ENCODE results near the gene HP1BP3.

HP1BP3 gene

DNA sequence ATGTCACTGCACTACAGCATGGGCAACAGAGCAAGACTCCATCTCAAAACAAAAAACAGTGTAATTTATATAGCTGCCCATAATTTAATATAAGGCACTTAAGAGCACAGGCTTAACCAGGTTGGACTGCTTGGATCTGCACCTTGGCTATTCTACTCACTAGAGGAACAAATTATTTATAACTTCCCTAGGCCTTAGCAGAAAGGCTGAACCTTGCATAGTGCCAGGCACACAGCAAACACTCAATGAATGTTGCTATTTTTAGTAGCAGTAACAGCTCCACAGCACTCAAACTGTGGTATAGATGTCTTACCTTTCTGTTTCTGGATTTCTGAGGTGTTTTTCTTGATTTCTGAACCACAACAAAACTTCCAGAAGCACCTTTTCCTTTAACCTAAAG, 19.8 kb downstream of the HP1BP3 start:
- no peak for DNase-seq

DNA sequence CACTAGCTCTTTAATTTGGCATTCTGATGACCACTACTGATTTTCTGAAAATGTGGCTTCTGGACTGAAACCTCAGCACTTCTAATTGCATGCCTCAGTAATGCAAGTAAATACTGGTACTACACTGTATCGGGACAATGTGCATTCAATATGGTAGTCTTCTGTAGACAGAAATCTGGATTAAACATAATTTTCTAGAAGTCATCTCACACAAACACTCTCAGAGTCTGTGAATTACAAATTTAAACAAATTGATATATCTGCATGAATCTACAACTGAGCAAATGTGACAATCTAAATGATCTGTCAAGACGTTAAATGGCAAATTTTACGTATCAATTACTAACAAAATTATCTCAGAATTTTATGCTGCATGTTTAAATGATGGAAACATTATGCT, 23.7 kb downstream of the HP1BP3 start:
- DNase-seq: no peak

DNA sequence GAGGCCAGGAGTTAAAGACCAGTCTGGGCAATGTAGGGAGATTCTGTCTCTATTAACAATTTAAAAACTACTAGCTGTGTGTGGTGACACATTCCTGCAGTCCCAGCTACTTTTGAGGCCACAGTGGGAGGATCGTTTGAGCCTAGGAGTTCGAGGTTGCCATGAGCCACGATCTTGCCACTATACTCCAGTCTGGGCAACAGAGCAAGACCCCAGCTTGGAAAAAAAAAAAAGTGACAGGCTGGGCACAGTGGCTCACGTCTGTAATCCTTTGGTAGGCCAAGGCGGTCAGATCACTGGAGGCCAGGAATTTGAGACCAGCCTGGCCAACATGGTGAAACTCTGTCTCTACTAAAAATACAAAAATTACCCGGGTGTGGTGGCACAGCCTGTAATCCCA, 26.8 kb downstream of the HP1BP3 start:
- no peak for DNase-seq

- DNase-seq: no peak
Measured at GRCh38 chr1:20753589-20753988, 33.5 kb downstream of the HP1BP3 start.

GRCh38 chr1:20751462-20751990, 35.6 kb downstream of the HP1BP3 start:
- DNase-seq: no peak

GRCh38 chr1:20742671-20743070, 44.4 kb downstream of the HP1BP3 start:
- no peak for DNase-seq

- DNase-seq: no peak
Measured at GRCh38 chr1:20740781-20741180, 46.3 kb downstream of the HP1BP3 start.

- no peak for DNase-seq
Measured at GRCh38 chr1:20739225-20739624, 47.9 kb downstream of the HP1BP3 start.

DNA sequence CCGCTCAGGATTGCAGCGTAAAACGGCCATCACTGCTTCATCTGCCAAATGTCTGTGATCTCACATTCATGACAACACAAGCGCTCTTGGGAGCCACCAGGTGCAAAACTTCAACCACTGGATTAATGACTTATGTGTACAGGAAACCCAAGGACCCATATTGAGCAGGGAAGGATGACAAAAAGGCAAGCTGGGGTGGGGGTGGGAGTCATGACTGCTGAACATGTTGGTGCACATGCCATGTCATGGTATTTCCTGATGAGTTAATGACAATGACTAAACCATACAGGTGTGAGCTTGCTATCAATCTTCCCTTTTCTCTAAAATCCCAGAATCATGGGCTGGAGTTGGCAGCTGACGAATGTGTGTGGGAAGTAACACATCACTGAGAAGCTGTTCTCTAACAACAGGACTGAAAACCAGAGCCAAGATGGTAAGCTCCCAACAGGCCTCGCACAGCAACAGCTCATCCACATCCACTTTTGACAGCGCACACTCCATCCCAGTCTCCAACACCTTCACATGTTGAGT, 51.5 kb downstream of the HP1BP3 start:
- DNase-seq: no peak

GRCh38 chr1:20733360-20733975, 53.6 kb downstream of the HP1BP3 start:
- no peak for DNase-seq

GRCh38 chr1:20732588-20733359, 54.3 kb downstream of the HP1BP3 start, which contains the start of gene SH2D5:
SH2D5 (minus strand) TSS chr1:20732703; CDS start chr1:20728044, 4,659 bp downstream.
- DNase-seq: peak; percentile 15

GRCh38 chr1:20732071-20732587, 55.0 kb downstream of the HP1BP3 start:
- DNase-seq: no peak

DNA sequence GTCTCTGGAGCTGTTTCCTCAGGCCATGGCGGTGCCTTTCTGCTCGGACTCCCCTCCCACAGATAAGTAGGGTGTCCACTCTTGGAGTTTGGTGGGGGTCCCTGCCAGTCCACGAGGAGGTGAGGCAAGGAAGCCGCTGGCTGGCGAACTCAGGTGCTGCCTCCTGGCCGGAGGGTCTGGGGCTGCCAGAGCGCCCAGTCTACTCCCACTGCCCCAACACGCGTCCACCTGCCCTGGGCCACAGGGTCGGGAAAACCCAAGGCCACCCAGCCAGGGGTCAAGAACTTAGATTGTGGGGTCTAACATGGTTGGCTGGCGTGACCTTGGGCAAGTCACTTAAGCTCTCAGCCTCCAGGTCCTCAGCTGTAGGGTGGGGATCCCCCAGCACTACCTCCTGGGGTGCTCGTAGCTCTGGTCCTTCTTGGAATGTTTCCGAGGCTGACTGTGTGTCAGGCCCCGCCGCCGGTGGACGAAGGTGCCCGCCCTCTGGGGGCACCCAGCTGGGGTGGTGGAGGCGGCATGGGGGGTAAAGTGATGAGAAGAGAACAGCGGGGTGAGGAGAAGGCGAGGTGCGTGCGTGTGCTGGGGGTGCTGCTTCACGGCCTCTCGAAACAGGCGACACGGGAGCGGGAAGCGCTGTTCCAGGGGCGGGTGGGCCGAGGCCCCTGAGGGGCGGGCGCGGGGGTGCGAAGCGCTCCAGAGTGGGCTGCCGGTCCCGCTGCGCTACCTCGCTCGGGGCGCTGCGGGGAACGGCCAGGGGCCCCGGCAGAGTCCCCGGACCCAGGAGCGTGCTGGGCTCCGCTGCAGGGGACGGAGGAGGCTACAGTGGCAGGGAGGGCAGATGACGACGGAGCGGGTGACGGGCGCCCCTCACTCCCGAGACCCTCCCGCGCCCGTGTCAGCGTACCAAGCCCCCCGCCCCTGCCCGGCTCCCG, 55.8 kb downstream of the HP1BP3 start:
- no peak for DNase-seq

DNA sequence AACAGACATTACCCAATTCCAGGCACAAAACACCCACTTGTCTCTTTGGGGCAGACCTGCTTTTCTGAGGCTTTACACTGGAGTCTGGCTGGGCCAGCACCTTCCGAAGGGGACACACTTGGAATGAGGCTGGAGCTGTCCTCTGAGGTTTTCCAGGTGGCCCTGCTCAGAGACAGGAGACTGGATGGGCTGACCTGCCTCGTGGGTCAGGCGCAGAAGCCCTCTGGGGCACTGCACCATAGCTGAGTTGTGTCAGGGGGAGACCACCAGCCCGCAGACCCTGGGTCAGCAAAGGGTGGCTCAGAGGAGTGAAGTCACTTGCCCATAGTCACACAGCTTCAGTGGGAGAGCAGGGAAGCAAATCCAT, 56.4 kb downstream of the HP1BP3 start:
- DNase-seq: no peak

DNA sequence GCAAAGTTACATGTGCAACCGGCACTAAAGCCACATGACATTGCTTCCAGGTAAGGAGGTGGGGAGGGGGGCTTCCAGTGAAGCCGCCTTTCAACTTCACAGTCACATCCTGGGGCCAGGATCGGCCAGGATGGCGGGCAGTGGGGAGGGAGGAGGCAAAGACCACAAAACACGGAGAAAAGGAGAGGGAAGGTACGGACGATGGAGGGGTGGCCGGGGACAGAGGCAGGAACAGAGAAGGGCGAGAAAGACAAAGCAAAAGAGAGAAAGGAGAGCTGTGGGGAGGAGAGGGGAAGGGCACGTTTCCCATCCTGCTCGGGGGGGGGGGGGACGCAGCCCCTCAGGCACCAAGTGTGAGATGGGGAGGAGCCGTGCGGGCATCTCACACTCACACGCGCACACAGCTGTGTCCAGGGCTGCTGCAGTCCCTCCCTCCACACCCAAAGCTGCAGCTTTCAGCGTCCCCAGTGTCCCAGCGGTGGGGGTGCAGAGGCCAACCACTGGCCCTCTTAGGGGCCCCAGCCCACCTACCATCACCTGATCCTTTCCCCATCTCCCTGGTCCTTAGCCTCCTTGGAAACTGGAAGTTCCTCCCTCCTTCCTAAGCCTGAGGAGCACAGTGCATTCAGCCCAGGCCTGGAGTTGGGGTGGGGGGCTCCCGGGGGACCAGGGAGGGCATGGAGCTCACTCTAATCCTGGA, 57.0 kb downstream of the HP1BP3 start:
- DNase-seq: no peak

GRCh38 chr1:20729155-20729931, 57.8 kb downstream of the HP1BP3 start:
- no peak for DNase-seq

- DNase-seq: no peak
Measured at GRCh38 chr1:20728371-20729154, 58.5 kb downstream of the HP1BP3 start.

GRCh38 chr1:20727746-20728316, 59.3 kb downstream of the HP1BP3 start:
- no peak for DNase-seq

- no peak for DNase-seq
Measured at GRCh38 chr1:20726932-20727745, 60.0 kb downstream of the HP1BP3 start.
